ENCODE measurements around the gene VASH1.

VASH1 gene

GRCh38 chr14:76772300-76773187 is 11.3 kb downstream of the VASH1 start:
- no peak for DNase-seq (ENCODE audit: low read depth)

DNA sequence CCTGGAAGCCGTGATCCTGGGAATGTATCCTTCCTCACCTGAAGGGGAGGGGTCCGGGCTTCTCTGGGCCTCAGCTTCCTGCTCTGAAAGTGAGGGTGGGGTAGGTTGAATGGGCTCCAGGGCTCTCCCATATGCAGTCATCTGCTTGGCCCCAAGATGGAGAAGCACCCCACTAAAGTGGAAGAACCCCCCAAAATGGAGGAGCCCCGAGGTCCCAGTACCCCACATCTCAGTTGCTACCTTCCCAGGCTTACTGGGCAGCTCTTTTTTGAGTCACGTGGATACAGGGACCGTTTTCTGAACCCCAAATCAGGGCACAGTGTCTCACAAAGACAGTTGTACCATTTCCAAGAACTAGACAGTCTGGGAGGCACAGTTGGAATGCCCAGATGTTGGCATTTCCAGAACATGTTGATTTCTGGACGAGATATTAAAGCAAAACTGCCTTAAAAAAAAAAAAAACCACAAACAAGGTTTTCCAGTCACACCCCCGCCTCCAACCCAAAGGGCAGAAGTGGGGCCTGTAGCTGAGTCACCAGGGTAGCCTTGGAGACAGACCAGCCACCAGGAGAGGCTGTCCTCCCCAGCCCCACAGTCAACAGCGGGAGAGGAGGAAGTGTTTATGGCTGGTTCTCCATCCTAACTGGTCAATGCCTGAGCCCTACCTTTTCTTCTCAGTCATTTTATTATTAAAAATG is 12.1 kb downstream of the VASH1 start:
- no peak for DNase-seq (ENCODE audit: low read depth)

DNA sequence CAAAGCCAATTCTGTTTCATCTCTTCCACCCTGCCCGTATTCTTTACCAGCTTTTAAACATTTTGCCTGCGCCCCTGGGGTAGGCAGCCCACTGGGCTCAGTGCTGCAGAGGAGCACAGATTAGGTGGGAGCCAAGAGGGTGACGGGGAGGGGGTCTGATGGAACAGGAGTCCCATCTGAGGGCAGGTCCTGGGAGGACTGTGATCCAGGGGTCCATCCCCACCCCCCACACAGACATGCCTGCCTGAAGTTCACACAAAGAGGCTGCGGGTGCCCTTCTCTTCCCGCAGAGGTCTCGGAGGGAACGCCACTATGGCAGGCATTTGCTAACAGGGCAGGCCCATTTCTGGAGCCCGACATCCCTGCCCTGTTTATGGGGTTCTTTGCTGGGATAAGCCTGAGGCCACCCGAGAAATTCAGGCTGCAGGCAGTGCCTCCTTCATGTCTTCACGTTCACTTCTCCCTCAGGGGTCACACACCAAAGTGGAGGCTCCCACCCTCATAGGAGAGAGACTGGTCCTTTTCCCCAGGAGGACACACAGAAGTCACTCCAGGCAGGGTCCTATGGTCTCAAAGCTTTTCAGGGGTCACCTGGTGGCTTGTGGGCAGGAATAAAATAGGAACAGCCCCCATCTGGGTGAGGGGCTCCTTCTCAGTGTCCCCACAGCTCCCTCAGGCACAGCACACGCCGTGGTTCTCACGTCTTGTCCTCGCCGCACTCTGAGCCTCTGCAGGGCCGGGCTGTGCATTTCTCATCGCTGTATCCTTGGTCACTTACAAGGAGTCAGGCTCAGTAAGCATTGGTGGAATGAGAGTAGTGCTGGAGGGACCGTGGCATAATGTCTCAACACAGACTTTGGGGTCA is 12.9 kb downstream of the VASH1 start:
- DNase-seq (ENCODE audit: low read depth), result no peak

DNA sequence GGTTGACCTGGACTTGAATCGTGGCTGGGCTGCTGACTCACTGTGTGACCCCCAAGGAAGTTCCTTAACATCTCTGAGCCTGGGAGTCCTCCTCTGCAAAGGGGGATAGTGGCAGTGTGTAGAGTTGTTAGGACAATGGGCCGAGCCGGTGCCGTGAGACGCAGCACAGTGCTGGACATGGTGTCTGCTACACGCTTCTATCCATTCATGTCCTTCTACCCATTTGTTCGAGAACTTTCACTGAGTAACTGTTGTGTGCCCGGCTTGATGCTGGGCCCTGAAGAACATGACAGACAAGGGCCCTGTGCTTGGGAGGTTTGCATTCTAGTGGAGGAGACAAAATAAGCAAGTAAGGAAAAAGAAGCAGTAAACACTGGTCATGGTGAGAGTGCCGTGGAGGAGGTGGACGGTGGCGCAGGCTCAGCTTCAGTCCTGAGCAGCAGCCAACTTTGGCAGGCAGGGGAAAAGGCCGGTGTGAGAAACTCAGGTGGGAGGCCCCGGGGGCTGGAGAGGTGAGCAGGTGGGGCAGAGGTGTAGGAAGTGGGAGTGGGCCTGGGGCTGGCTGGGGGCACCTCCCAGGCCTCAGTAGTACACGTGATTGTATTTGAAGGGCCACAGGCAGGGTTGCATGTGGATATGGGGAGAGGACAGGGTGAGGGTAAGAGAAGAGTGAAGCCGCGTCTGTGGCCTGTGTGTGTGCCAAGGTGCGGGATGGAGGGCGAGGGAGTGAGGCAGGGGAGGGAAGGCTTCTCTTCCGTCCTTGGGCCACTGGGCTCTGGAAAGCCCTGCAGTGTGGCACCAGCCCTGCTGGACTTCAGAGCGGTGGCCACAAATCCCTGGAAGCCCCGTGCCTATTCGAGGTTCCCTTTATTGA is 13.8 kb downstream of the VASH1 start:
- DNase-seq (ENCODE audit: low read depth), result no peak

DNA sequence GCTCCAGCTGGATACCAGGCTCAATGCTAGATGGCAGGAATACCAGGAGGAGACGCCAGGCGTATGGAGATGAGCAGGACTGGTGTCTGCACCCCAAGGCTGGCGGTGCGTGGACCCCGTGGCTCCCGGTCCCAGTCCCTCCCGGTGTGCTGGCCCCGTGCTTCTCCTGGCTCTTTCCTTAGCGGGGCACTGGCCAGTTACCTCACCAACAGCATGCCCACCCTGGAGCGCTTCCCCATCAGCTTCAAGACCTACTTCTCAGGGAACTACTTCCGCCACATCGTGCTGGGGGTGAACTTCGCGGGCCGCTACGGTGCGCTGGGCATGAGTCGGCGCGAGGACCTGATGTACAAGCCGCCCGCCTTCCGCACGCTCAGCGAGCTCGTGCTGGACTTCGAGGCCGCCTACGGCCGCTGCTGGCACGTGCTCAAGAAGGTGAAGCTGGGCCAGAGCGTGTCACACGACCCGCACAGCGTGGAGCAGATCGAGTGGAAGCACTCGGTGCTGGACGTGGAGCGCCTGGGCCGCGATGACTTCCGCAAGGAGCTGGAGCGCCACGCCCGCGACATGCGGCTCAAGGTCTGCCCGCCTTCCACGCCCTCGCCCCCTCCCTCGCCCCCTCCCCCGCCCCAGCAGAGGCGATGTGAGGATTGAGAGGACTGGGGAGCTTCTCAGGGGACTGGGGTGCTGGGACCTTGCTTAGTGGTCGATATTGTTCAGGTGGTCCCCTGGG is 14.6 kb downstream of the VASH1 start:
- no peak for DNase-seq (ENCODE audit: low read depth)

DNA sequence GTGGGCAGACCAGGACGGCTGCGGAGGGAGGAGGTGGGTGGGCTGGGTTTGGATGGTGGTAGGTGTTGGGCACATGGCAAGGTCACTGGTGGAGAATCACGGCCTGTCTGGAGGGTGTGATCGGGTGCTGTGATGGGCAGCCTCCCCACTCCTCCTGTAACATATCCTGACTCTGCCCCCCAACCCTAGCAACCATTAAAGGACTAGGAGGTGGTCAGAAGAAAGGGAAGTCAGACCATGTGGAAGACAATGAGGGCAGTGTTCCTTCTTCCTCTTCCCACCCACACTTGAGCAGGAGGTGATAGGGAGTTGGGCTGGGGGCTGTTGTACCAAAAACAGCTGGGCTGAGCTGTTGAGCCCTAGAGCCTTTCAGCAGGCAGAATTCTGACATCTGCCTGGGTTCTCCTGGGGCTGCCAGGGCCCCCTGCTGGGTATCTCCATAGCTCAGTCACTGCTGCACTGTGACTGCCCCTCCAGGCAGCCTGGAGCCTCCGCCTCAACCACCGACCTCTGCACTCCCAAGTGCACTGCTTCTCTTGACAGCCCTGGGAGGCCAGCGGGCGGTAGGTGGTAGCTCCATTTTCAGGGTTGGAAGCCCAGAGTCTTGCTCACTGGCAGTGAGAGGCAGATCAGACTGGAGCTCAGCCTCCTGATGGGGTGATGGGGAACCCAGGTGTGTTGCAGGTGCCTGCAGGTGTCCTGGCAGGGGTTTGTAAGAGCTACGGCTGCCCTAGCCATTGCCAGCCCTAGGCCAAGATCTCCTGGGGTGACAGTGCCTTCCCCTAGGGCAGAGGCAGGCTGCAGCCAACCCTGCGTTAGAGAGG is 15.4 kb downstream of the VASH1 start:
- no peak for DNase-seq (ENCODE audit: low read depth)

GRCh38 chr14:76777721-76778120 is 16.5 kb downstream of the VASH1 start:
- DNase-seq (ENCODE audit: low read depth), result no peak

DNA sequence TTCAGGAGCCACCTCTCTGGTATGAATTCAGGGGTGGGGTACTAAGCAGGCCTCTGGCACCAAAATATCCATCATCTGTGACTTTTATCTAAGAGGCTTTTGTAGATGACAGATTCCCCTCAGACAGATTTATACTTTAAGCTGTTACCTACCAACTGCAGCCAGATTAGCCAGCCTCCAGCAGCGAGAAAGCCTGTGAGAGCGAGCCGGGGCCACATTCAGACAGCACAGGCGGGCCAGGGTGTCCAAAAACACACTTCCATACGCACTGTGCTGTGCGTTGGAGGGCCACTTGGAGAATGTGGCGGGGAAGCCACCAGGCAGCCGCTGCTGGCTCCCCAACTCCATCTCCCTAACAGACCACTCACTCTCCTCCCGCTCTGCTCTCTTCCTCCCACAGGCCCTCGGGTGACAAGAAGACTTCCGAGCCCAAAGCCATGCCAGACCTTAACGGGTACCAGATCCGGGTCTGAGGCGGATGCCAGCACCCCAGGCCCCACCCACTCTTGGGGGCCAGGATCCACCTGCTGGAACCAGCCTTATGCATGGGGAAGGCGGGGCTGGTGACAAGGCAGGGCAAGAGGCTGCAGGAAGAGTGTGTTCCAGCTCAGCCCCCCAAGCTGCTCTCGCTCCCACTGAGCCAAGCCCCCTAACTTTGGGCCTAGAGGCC is 17.4 kb downstream of the VASH1 start:
- no peak for DNase-seq (ENCODE audit: low read depth)

GRCh38 chr14:76779221-76780057 is 18.2 kb downstream of the VASH1 start:
- no peak for DNase-seq (ENCODE audit: low read depth)

GRCh38 chr14:76780058-76780345 is 18.7 kb downstream of the VASH1 start:
- no peak for DNase-seq (ENCODE audit: low read depth)

DNA sequence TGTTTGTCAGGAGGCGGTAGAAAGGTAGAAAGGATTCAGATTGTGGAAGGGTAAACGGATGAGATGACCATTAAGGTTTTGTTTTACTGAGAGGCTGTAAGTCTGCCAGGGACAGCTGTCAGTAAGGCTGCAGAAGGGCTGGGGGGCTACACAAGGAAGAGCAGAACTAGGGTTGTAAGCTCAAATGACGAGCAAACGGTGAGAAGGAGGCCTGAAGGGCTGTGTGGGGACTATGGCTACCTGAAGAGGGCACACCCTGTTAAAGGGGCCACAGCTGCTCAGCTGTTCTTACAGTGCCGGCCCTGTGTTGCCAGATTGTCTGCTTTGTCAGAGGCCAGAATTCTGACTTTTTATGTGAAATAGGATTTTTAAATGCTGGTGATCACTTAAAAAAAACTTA is 19.1 kb downstream of the VASH1 start:
- no peak for DNase-seq (ENCODE audit: low read depth)

DNA sequence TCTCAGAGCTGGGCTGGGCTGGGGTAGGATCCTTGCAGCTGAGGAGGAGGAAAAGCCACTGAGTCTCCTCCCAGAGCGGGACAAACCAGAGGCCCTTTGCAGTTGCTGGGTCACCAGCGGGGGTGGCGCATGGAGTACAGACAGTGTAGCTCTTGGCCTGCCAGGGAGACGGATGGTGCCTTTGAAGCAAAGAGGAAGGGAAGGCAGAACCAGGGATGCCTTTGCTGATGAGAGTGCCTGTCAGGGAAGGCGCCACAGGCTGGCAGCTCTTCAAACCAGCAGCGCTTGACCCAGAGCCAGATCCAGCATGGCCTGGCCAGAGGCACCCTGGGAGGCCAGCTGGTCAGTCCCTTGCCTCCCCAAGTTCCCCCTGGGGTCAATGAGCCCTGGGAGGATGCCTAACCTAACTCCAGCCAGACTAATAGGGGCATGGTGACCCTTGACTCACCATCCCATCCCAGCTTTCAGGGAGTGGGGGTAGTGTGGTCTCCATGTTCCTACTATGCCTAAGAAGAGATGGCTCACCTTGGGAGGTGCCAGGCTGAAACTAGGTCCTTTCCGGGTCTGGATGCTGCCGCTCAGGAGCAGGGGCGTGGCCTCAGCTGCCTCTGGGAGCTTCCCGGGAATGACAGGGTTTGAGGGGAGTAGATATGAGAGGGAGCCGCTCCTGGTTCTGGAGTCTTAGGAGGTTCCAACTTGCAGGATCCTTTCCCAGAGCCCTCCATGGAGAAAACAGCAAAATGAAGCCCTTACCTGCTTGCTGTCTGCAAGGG is 19.8 kb downstream of the VASH1 start:
- DNase-seq (ENCODE audit: low read depth), result no peak

DNA sequence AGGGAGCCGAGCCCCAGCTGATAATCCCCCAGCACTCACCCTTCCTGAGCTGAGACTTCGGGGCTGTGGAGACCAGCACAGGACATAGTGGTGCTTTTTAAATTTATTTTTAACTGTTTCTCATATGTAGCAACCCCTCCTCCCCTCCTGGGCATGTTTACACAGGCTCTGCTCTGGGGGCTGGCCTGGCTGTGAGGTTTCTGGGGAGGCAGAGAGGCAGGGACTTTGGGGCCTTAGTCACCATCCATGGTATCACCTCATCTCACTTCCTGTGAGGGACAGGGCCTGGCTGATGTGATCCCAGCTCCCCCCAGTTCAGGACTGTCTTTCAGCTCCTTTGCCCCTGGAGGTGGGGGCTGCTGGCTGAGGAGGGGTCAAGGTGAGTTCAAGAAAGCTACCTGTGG is 20.4 kb downstream of the VASH1 start:
- DNase-seq (ENCODE audit: low read depth), result no peak

DNA sequence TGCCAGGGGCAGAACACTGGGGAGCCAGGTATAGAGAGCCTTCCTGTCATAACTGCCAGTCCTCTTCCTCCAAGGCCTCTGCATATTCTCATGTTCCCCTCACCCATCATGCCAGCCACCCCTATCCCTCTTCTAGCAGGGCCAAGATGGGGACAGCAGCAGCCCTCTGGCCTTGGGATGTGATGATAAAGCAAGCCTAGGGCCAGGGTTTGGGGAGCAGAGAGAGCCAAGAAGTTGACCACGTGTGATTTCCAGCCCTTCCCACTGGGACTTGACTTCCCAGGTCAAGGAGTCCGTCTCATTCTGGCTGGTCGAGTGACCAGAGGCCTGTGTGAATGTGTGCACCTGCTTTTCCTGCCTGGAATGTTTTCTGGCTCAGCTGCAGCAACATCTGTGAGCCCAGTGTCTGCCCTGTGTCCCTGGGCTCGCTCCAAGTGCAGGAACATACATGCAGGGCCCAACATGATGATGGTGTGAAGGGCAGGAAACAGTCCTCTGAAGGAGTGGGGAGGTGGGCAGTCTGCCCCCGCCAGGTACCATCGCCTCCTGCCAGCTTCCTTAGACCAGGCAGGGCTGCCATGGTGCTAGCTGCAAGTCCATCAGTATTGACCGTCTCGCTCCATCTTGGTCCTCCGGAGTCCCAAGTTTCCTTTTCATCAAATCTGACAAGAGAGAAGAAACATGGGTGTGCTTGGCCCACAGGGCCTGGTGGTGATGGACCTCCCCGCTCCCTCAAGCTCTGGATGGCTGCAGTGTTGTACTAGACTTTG is 21.0 kb downstream of the VASH1 start:
- no peak for DNase-seq (ENCODE audit: low read depth)

DNA sequence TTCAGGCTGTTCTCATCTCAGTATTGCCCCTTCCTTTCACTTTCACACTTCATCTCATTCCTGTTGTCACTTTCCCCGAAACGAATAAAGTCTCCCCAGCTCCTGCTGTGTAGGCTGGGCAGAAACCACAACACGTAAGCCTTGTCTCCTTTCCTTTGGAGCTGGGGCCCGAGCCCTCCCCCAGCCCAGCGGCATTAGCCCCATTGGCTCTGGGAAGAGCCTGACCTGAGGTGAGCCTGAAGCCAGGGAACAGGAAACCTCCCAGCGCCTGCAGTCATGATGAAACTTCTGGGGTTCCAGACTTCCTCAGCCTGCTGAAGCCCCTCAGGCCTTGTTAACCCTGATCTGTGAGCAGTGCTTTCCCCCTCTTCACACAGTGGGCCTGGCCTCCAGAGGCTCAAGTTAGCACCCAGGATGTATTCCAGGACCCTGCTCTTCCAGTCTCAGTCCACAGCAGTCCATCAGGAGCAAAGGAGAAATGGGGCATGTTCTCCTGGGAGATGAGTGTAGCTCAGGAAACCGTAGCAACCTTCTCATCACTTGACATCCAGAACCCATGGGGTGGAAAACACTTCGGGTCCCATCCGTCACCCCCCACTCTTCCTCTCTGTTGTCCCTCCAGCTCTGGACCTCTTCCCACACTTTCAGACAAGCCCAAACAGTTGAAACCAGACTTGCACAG is 21.8 kb downstream of the VASH1 start:
- no peak for DNase-seq (ENCODE audit: low read depth)

GRCh38 chr14:76784266-76784874 is 23.1 kb downstream of the VASH1 start:
- DNase-seq (ENCODE audit: low read depth), result no peak

All from stimulated activated CD8-positive, alpha-beta memory T cell treated with anti-CD3 and anti-CD28 coated beads, Interleukin-12 subunit alpha, Interleukin-12 subunit beta, amount 100 ng/mL, for 1 hour (primary cell).